HG03558 (cell line): Measurements from ENCODE around the gene SIGLEC12.
"Not testable (repeated sequence)": the region's sequence is repeated elsewhere in the genome, so short reads cannot be mapped to it uniquely, and the experiment has no call there.

Experiments
- ATAC-seq: cut with Tn5 transposase; IDR thresholded peaks from one replicate; pipeline ENCODE4 v1.9.1; 2021; ENCODE audit warnings: moderate number of reproducible peaks; ENCODE audit not compliant: unreplicated experiment; ENCODE audit errors: extremely low read depth

The SIGLEC12 gene

DNA sequence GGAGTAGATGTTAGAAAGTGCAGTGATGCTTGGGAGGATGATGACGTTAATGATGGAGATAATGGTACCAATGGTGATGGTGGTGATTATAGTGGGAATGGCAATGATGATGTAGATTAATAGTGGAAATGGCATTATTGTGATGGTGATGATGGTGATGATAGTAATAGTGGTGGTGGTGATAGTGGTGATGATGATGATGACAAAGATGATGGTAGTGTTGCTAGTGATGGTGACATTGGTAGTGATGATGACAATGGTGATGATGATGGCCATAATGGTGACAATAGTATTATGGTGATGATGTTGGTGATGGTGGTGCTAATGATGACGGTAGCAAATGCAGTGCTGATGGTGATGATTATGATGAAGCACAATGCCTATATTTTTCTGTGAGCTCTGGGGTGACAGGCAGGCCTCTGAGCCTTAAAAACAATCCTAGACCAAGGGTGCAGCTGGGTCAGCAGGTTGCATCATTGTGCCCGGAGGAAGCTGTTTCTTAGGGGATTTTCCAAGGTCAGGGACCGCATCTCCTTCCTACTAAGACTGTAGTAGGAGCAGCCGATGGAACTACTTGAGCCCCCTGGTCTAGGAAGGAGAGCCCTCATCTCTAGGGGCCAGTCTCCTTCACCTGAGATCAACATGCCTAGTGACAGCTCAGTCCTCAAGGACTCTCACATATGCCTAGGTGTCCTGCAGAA is 15.5 kb downstream of the SIGLEC12 start:
- ATAC-seq = no peak

GRCh38 chr19:51480590-51480989 is 21.0 kb downstream of the SIGLEC12 start:
- no peak for ATAC-seq

GRCh38 chr19:51479531-51480331 is 21.9 kb downstream of the SIGLEC12 start:
- no peak for ATAC-seq

DNA sequence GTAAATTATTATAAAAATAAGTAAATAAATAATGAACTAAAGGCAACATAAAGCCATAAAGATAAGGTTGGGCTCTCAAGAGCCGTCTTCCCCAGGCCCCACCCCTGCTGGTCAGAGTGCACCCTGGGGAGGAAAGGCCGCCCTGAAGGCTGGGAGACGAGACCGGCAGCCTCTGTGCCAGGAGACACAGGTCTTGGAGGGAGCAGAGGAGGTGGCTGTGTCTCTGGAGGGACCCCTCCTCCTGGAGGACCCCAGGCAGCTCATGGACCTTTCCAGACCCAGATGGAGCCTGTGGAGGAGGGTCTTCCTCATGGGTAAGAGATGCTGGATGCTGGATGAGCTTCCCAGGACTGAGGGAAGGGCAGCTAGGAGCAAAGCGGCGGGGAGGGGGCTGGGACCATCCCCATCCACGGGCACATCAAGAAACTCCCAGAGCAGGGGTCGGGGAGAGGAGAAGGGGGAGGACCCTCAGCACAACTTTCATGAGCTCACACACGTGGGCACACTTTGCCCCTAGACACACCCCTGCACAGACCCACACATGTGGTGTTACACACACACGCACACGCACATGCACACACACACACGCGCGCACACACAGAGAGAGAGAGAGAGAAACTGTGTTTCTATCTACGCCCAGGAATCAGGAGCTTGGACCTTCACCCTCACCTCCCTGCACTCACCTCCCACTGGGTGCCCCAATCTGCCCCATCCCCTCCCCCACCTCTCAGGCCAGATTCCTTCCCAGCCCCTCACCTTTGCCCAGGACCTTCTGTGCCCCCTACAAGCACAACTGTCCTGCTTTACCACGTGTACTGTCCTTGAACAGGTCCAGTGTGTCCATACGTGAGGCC is 23.0 kb downstream of the SIGLEC12 start, which contains the start of gene CEACAM18:
Gene CEACAM18 (plus strand): TSS at position 159 of the 854 bp plus-strand sequence.
- no peak for ATAC-seq

DNA sequence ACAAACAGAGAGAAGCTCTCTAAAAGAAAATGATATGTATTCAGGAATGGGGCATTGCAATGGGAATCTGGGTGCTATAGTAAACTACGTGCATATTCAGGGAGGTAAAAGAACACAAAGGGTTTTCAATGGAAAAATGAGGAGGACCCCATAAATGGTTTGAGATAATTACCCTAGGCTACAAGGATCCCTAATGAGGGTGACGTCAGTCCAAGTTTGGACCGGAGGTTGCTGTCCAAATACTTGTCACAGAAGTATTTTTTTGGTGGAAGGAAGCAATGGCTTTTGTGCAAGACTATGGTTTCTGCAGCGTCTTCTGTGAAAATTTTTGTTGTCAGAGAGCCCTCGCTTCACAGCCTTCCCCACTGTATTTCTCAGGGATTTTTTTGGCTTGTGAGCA is 24.3 kb downstream of the SIGLEC12 start:
- ATAC-seq = no peak

- no peak for ATAC-seq
Observed at GRCh38 chr19:51476164-51476563, 25.4 kb downstream of the SIGLEC12 start.

- no peak for ATAC-seq
Observed at GRCh38 chr19:51473009-51473707, 28.4 kb downstream of the SIGLEC12 start.

- ATAC-seq = no peak
Observed at GRCh38 chr19:51472607-51473006, 29.0 kb downstream of the SIGLEC12 start.

DNA sequence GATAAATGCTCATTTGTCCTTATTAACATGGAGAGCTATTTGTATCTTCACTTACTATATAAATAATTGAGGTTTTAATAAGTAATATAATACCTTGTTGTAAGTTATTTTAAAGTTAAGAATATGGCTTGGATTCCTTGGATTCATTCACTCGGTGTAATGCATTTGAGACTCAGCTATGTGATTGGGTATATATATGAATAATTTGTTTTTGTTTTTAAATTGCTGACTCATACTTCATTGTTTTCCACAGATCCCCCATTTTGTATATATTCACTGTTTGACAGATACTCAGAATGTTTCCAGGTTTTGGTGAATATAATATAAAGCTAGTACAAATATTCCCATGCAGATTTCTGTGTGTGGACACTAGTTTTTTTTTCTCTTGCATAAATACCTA is 30.1 kb downstream of the SIGLEC12 start:
- no peak for ATAC-seq

DNA sequence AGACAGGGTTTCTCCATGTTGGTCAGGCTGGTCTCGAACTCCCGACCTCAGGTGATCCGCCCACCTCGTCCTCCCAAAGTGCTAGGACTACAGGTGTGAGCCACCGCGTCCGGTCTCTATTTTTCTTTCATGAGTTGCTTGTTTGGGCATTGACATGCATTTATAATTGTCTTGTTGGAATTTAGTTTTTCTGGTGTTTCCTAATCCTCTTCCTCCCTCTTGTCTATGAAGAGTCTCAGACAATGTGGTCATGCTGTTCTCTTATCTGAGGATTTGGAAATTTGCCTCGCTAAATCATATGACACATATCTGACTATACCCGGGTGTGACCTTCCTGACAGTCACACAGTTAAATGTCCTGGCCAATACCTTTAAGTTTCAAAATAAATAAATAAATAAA is 30.6 kb downstream of the SIGLEC12 start:
- ATAC-seq = no peak

DNA sequence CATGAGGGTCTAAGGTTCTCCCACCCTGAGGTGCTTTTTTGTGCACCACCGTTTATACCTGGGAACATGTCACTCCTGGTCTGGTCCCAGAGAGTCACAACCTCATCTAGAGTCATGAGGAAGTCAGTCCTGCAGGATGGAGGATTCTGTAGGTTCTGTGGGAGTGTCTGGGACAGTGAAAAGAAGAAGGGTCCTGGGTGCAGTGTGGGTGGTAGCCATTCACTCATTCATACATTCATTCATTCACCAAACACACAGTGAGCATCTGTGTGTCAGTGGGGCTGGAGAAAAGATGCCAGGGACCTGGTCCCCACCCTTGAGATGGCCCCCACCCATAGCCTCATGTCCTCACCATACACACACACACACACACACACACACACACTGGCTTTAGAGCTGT is 32.0 kb downstream of the SIGLEC12 start:
- ATAC-seq = no peak

DNA sequence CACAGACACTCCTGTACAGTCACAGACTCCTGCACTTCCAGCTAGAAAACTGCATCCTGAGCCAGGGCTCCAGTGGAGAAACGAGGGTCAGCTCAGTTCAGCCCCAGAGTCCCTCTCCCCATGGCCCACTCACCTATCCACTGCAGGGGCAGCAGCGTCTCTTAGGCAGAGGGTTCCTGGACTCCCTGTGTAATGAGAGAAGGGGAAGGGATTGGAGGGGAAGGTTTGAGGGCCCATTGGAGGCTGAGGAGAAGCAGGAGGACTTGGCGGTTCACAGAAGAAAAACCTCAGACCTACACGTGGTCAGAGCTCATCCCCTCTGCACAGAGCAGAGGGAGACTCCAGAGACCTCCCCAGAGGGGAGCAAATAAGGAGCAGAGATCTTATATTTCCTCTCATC is 32.4 kb downstream of the SIGLEC12 start:
- no peak for ATAC-seq

GRCh38 chr19:51468545-51468920 is 33.1 kb downstream of the SIGLEC12 start:
- no peak for ATAC-seq

GRCh38 chr19:51467864-51468544 is 33.6 kb downstream of the SIGLEC12 start:
- no peak for ATAC-seq

GRCh38 chr19:51466723-51467122 is 34.9 kb downstream of the SIGLEC12 start:
- ATAC-seq = no peak

- ATAC-seq = not testable (repeated sequence)
Observed at GRCh38 chr19:51463976-51464581, 37.5 kb downstream of the SIGLEC12 start.

DNA sequence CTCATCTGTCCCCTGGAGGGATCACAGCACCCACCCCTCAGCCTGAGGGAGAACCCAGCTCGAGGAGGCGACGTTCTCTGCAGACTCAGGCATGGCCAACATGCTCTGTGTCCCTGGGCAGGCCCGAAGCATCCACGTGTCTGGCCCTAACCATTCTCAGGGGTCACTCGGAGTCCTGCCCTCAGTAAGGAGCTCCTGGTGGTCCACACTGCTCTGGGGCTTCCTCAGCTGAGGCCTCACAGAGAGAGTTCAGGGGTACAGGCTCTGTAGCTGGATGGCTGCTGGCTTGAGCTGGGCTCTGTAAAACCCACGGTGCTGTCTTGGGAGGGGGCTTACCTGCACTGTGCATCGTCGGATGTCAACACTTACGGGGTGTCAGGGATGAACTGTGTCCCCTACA is 38.9 kb downstream of the SIGLEC12 start:
- no peak for ATAC-seq

DNA sequence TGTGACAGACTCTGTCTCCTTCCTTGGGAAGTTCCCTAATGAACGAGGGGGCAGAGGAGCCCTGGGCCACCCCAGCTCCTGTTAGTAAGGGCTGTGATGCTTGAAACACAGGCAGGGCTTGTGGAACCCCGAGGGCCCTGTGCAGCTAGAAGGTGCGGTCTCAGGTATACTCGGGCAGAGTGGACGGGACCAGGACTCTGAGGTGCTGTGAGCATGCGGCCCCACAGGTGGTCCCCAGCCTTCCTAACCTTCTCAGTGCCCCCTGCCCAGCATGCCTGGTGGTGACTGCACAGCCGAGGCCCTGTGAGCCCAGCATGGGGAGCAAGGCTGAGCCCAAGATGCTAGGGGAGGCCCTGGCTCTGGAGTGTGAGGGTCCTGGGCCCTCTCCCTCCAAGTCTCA is 39.3 kb downstream of the SIGLEC12 start:
- no peak for ATAC-seq

- ATAC-seq = no peak
Observed at GRCh38 chr19:51461723-51462161, 39.9 kb downstream of the SIGLEC12 start.
